Type B pancreatic cell (in vitro differentiated cells): ENCODE measurements around the gene PNPO. TPM values are rescaled to one million over a fixed set of nuclear protein-coding genes. Genes with fewer than 3 reads are reported as not detected.
A peak's percentile ranks its signal among the peaks of the same experiment; 100 is the strongest.

Experiments used
- DNase-seq: peaks from one replicate; pipeline ENCODE4 v3.0.0; 2021; ENCODE audit warnings: mixed read lengths; ENCODE audit not compliant: unreplicated experiment; ENCODE audit errors: extremely low spot score
- H3K27ac Mint-ChIP-seq: 2 replicates; pipeline ENCODE4 v1.8.0; 2021; ENCODE audit warnings: mild to moderate bottlenecking, mixed read lengths
- H3K27me3 Mint-ChIP-seq: 2 replicates; pipeline ENCODE4 v1.8.0; 2021; ENCODE audit warnings: mixed read lengths
- H3K36me3 Mint-ChIP-seq: 2 replicates; pipeline ENCODE4 v1.8.0; 2021; ENCODE audit warnings: mixed read lengths
- H3K4me1 Mint-ChIP-seq: one replicate; pipeline ENCODE4 v1.8.0; 2021; ENCODE audit warnings: mixed read lengths; ENCODE audit not compliant: unreplicated experiment
- H3K4me3 Mint-ChIP-seq: 2 replicates; pipeline ENCODE4 v1.8.0; 2021; ENCODE audit warnings: mild to moderate bottlenecking, mixed read lengths
- H3K9me3 Mint-ChIP-seq: 2 replicates; pipeline ENCODE4 v1.8.0; 2021; ENCODE audit warnings: mixed read lengths
- CTCF ChIP-seq: fragments of 200-600 bp; sonication (generic); conservative IDR thresholded peaks from 2 replicates; pipeline ENCODE4 v1.5.0; 2021; ENCODE audit warnings: antibody characterized with exemption, mild to moderate bottlenecking
- total RNA-seq: library from RNA; stranded (reverse); gene quantifications from 2 replicates; pipeline ENCODE4 v1.2.1, GENCODE V29; 2021; ENCODE audit warnings: low replicate concordance

The PNPO gene
- total RNA-seq, 1 donor from 2014 or later, result 12.8 TPM

- Mint-ChIP-seq H3K4me3 (peak overlapping the region; percentile 88), H3K27me3 (peaks cover 5% of the 10 kb centered on the region), H3K36me3 (no peaks in the 10 kb centered on the region), H3K27ac (peak overlapping the region; percentile 13), H3K4me1 (peaks cover 13% of the 10 kb centered on the region), H3K9me3 (peaks cover 5% of the 10 kb centered on the region)
- no peak for TF ChIP-seq CTCF
- DNase-seq, result no peak
Measured at GRCh38 chr17:47942096-47942510, 732 bp downstream of the PNPO start.

DNA sequence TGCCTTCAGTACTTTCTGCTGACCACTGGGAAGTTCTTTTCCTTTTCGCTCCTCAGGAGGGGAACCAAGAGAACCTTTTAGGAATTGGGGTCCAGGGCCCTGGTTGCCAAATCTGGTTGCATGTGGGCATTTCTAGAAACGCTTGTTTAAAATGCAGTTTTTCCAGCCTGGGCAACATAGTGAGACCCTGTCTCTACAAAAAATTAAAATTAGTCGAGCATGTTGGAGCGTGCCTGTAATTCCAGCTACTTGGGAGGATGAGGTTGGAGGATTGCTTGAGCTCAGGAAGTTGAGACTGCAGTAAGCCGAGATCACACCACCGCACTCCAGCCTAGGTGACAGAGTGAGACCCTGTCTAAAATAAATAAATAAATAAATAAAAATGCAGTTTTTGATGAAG, 1.2 kb downstream of the PNPO start:
- DNase-seq, result no peak
- Mint-ChIP-seq H3K27me3 (peaks cover 5% of the 10 kb centered on the region), H3K27ac (peak overlapping the region; percentile 13), H3K36me3 (no peaks in the 10 kb centered on the region), H3K9me3 (peaks cover 5% of the 10 kb centered on the region), H3K4me3 (peak overlapping the region; percentile 88), H3K4me1 (peaks cover 13% of the 10 kb centered on the region)
- TF ChIP-seq CTCF, result no peak

DNA sequence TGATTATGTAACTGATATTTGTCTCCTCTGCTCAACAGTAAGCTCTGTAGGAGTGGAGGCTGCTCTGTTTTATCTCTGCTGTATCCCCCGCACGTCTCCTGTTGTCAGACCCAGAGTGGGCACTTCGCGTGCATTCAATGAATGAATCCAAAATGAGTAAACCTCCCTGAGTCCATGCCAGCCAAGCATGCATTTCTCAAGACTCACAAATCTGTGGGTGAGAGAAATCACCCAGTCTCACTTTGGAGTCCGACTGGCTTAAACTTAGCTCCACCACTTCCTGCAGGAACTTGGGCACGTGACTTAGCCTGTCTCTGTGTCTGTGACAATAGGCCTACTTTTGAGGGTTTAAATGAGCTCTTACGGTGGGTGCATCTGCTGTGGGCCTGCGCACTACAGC, 3.7 kb downstream of the PNPO start:
- no peak overlapping the region for H3K27ac Mint-ChIP-seq
- peaks cover 5% of the 10 kb centered on the region for H3K9me3 Mint-ChIP-seq
- no peak for DNase-seq
- no peak overlapping the region for H3K4me3 Mint-ChIP-seq
- H3K36me3 Mint-ChIP-seq, result no peaks in the 10 kb centered on the region
- peaks cover 5% of the 10 kb centered on the region for H3K27me3 Mint-ChIP-seq
- no peak for TF ChIP-seq CTCF
- H3K4me1 Mint-ChIP-seq, result peaks cover 23% of the 10 kb centered on the region

- Mint-ChIP-seq H3K4me3 (no peak overlapping the region), H3K27ac (no peak overlapping the region), H3K4me1 (peaks cover 23% of the 10 kb centered on the region), H3K36me3 (no peaks in the 10 kb centered on the region), H3K27me3 (peaks cover 5% of the 10 kb centered on the region), H3K9me3 (peaks cover 5% of the 10 kb centered on the region)
- DNase-seq, result no peak
- TF ChIP-seq CTCF, result no peak
Measured at GRCh38 chr17:47945529-47946508, 4.4 kb downstream of the PNPO start.

GRCh38 chr17:47946516-47946915, 5.1 kb downstream of the PNPO start:
- DNase-seq, result no peak
- no peak for TF ChIP-seq CTCF
- no peaks in the 10 kb centered on the region for H3K9me3 Mint-ChIP-seq
- peak overlapping the region; percentile 76 for H3K27ac Mint-ChIP-seq
- H3K4me3 Mint-ChIP-seq, result no peak overlapping the region
- no peaks in the 10 kb centered on the region for H3K36me3 Mint-ChIP-seq
- no peaks in the 10 kb centered on the region for H3K27me3 Mint-ChIP-seq
- H3K4me1 Mint-ChIP-seq, result peaks cover 18% of the 10 kb centered on the region
